HEK293 (cell line): Measurements from ENCODE around the gene NEUROD4.

Source experiments
- BCL11A ChIP-seq: fragments of 450-650 bp; formaldehyde crosslinking; IDR thresholded peaks from 2 replicates; pipeline ENCODE4 v1.5.1; 2016; ENCODE audit warnings: low read depth, missing biosample characterization, missing genetic modification characterization
- INSM2 ChIP-seq: fragments of 450-650 bp; formaldehyde crosslinking; IDR thresholded peaks from 2 replicates; pipeline ENCODE4 v1.5.1; 2016; ENCODE audit warnings: missing biosample characterization, missing genetic modification characterization
- REST ChIP-seq: fragments of 450-650 bp; formaldehyde crosslinking; IDR thresholded peaks from 2 replicates; pipeline ENCODE4 v1.5.1; 2016; ENCODE audit warnings: missing biosample characterization, missing genetic modification characterization
- SP2 ChIP-seq: fragments of 450-650 bp; formaldehyde crosslinking; IDR thresholded peaks from 2 replicates; pipeline ENCODE4 v1.5.1; 2016; ENCODE audit warnings: missing biosample characterization, missing genetic modification characterization
- ZBTB6 ChIP-seq: fragments of 450-650 bp; formaldehyde crosslinking; IDR thresholded peaks from 2 replicates; pipeline ENCODE4 v1.5.1; 2017; ENCODE audit warnings: missing biosample characterization, missing genetic modification characterization
- ZBTB7A ChIP-seq: fragments of 450-650 bp; formaldehyde crosslinking; IDR thresholded peaks from 2 replicates; pipeline ENCODE4 v1.5.1; 2016; ENCODE audit warnings: low read depth, missing biosample characterization, missing genetic modification characterization
- ZFHX2 ChIP-seq: fragments of 450-650 bp; formaldehyde crosslinking; conservative IDR thresholded peaks from 2 replicates; pipeline ENCODE4 v1.5.1; 2016; ENCODE audit warnings: missing biosample characterization, missing genetic modification characterization
- ZFP37 ChIP-seq: fragments of 450-650 bp; formaldehyde crosslinking; IDR thresholded peaks from 2 replicates; pipeline ENCODE4 v1.5.1; 2016; ENCODE audit warnings: missing biosample characterization, missing genetic modification characterization
- ZNF221 ChIP-seq: fragments of 450-650 bp; formaldehyde crosslinking; IDR thresholded peaks from 2 replicates; pipeline ENCODE4 v1.5.1; 2017; ENCODE audit warnings: missing biosample characterization, missing genetic modification characterization, borderline replicate concordance
- ZNF23 ChIP-seq: fragments of 450-650 bp; formaldehyde crosslinking; IDR thresholded peaks from 2 replicates; pipeline ENCODE4 v1.5.1; 2016; ENCODE audit warnings: missing biosample characterization, missing genetic modification characterization, borderline replicate concordance
- ZNF239 ChIP-seq: fragments of 450-650 bp; formaldehyde crosslinking; IDR thresholded peaks from 2 replicates; pipeline ENCODE4 v1.5.1; 2016; ENCODE audit warnings: missing biosample characterization, missing genetic modification characterization
- ZNF37A ChIP-seq: fragments of 450-650 bp; IDR thresholded peaks from 2 replicates; pipeline ENCODE4 v1.5.1; 2018; ENCODE audit warnings: missing biosample characterization, missing genetic modification characterization
- ZNF426 ChIP-seq: fragments of 450-650 bp; formaldehyde crosslinking; IDR thresholded peaks from 2 replicates; pipeline ENCODE4 v1.5.1; 2017; ENCODE audit warnings: missing biosample characterization, missing genetic modification characterization, mild to moderate bottlenecking, inconsistent platforms, moderate library complexity
- ZNF449 ChIP-seq: fragments of 450-650 bp; formaldehyde crosslinking; IDR thresholded peaks from 2 replicates; pipeline ENCODE4 v1.5.1; 2017; ENCODE audit warnings: missing biosample characterization, mild to moderate bottlenecking, missing genetic modification characterization, moderate library complexity
- ZNF501 ChIP-seq: fragments of 450-650 bp; formaldehyde crosslinking; IDR thresholded peaks from 2 replicates; pipeline ENCODE4 v1.5.1; 2016; ENCODE audit warnings: missing biosample characterization, missing genetic modification characterization
- ZNF596 ChIP-seq: fragments of 450-650 bp; IDR thresholded peaks from 2 replicates; pipeline ENCODE4 v1.5.0; 2018; ENCODE audit warnings: missing biosample characterization, mild to moderate bottlenecking, missing genetic modification characterization, moderate library complexity
- ZNF623 ChIP-seq: fragments of 450-650 bp; formaldehyde crosslinking; IDR thresholded peaks from 2 replicates; pipeline ENCODE4 v1.5.1; 2016; ENCODE audit warnings: missing biosample characterization, missing genetic modification characterization
- ZNF654 ChIP-seq: fragments of 450-650 bp; formaldehyde crosslinking; IDR thresholded peaks from 2 replicates; pipeline ENCODE4 v1.5.1; 2016; ENCODE audit warnings: low read depth, missing biosample characterization, missing genetic modification characterization
- ZNF747 ChIP-seq: fragments of 450-650 bp; formaldehyde crosslinking; IDR thresholded peaks from 2 replicates; pipeline ENCODE4 v1.5.1; 2016; ENCODE audit warnings: missing biosample characterization, missing genetic modification characterization
- ZNF785 ChIP-seq: fragments of 450-650 bp; formaldehyde crosslinking; IDR thresholded peaks from 2 replicates; pipeline ENCODE4 v1.5.1; 2016; ENCODE audit warnings: missing biosample characterization, missing genetic modification characterization
- ZNF837 ChIP-seq: fragments of 450-650 bp; formaldehyde crosslinking; IDR thresholded peaks from 2 replicates; pipeline ENCODE4 v1.5.1; 2016; ENCODE audit warnings: missing biosample characterization, missing genetic modification characterization
- TF ChIP-seq, protein P1 (sequence below): fragments of 450-650 bp; formaldehyde crosslinking; IDR thresholded peaks from 2 replicates; pipeline ENCODE4 v1.5.1; 2016; ENCODE audit warnings: missing biosample characterization, missing genetic modification characterization, borderline replicate concordance
- TF ChIP-seq, protein P2 (sequence below): fragments of 450-650 bp; formaldehyde crosslinking; IDR thresholded peaks from 2 replicates; pipeline ENCODE4 v1.5.1; 2016; ENCODE audit warnings: missing biosample characterization, missing genetic modification characterization
- TF ChIP-seq, protein P3 (sequence below): fragments of 450-650 bp; formaldehyde crosslinking; IDR thresholded peaks from 2 replicates; pipeline ENCODE4 v1.5.1; 2016; ENCODE audit warnings: missing biosample characterization, missing genetic modification characterization, low read depth

Gene NEUROD4

GRCh38 chr12:55073043-55074022 is 53.6 kb downstream of the NEUROD4 start (continued):
- TF ChIP-seq ZBTB7A (tag by site-specific recombination) (no peak), ZNF37A (no peak), ZNF623 (tag by site-specific recombination) (peak; percentile 73), ZNF747 (tag by site-specific recombination) (no peak), ZBTB6 (tag by site-specific recombination) (no peak), ZNF785 (tag by site-specific recombination) (no peak), ZNF23 (no peak), ZNF596 (no peak), SP2 (tag by site-specific recombination) (no peak), ZNF426 (tag by site-specific recombination) (peak; percentile 87), ZNF837 (tag by site-specific recombination) (no peak), ZFP37 (peak; percentile 50; the same call in 1 of the 2 replicates), ZFHX2 (tag by site-specific recombination) (no peak), ZNF221 (tag by site-specific recombination) (no peak), ZNF654 (tag by site-specific recombination) (peak; percentile 86), ZNF501 (tag by site-specific recombination) (0 out of 2 replicates have a peak, but pooled peaks have one; percentile 59), INSM2 (no peak), ZNF239 (tag by site-specific recombination) (no peak), ZNF449 (tag by site-specific recombination) (no peak), BCL11A (tag by site-specific recombination) (no peak), REST (tag by site-specific recombination) (peak; percentile 76)
- TF ChIP-seq, protein P1, sequence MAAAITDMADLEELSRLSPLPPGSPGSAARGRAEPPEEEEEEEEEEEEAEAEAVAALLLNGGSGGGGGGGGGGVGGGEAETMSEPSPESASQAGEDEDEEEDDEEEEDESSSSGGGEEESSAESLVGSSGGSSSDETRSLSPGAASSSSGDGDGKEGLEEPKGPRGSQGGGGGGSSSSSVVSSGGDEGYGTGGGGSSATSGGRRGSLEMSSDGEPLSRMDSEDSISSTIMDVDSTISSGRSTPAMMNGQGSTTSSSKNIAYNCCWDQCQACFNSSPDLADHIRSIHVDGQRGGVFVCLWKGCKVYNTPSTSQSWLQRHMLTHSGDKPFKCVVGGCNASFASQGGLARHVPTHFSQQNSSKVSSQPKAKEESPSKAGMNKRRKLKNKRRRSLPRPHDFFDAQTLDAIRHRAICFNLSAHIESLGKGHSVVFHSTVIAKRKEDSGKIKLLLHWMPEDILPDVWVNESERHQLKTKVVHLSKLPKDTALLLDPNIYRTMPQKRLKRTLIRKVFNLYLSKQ (tag by site-specific recombination) = no peak
- TF ChIP-seq, protein P2, sequence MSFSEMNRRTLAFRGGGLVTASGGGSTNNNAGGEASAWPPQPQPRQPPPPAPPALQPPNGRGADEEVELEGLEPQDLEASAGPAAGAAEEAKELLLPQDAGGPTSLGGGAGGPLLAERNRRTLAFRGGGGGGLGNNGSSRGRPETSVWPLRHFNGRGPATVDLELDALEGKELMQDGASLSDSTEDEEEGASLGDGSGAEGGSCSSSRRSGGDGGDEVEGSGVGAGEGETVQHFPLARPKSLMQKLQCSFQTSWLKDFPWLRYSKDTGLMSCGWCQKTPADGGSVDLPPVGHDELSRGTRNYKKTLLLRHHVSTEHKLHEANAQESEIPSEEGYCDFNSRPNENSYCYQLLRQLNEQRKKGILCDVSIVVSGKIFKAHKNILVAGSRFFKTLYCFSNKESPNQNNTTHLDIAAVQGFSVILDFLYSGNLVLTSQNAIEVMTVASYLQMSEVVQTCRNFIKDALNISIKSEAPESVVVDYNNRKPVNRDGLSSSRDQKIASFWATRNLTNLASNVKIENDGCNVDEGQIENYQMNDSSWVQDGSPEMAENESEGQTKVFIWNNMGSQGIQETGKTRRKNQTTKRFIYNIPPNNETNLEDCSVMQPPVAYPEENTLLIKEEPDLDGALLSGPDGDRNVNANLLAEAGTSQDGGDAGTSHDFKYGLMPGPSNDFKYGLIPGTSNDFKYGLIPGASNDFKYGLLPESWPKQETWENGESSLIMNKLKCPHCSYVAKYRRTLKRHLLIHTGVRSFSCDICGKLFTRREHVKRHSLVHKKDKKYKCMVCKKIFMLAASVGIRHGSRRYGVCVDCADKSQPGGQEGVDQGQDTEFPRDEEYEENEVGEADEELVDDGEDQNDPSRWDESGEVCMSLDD (tag by site-specific recombination) = no peak
- TF ChIP-seq, protein P3, sequence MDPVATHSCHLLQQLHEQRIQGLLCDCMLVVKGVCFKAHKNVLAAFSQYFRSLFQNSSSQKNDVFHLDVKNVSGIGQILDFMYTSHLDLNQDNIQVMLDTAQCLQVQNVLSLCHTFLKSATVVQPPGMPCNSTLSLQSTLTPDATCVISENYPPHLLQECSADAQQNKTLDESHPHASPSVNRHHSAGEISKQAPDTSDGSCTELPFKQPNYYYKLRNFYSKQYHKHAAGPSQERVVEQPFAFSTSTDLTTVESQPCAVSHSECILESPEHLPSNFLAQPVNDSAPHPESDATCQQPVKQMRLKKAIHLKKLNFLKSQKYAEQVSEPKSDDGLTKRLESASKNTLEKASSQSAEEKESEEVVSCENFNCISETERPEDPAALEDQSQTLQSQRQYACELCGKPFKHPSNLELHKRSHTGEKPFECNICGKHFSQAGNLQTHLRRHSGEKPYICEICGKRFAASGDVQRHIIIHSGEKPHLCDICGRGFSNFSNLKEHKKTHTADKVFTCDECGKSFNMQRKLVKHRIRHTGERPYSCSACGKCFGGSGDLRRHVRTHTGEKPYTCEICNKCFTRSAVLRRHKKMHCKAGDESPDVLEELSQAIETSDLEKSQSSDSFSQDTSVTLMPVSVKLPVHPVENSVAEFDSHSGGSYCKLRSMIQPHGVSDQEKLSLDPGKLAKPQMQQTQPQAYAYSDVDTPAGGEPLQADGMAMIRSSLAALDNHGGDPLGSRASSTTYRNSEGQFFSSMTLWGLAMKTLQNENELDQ (tag by site-specific recombination) = no peak
